ENCODE data around the gene STAT4.

The STAT4 gene

DNA sequence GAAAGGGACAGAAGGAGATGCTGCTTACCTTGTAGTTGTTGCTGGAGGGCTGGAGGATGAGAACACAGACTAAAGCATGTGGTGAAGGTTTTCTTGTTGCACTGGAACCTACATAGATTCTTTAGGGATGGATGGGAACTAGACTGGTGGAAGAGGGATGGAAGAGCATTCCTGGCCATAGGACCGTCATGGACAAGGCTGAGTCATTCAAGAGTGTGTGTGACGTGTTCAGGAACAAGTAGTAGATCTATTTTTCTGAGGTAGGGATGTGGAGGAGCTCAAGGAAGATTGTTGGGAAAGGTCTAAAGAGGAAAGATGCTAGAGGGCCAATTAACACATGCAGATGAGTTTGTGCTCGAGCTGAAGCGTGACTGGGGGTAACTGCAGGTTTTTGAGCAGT, 6.6 kb downstream of the STAT4 start:
- no peak for DNase-seq (ENCODE audit: low read depth)

DNA sequence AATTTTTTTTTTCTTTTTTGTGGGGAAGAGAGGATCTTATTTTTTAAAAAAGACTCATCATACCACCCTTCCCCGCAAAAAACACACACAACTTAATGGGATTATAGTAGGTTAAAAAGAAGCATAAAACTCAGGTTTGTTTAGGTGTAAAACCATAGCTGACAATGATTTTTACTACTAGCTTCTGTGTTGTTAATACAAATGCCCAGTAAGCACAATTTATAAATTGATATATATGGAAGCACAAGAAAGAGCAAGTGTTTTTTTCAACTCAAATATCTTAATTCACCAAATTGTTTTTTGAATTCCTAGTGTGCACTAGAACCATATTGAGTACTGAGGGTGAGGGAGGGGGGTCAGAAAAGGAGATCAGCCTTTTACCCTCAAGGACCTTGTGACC, 7.0 kb downstream of the STAT4 start:
- no peak for DNase-seq (ENCODE audit: low read depth)

GRCh38 chr2:191128911-191129304, 21.9 kb downstream of the STAT4 start:
- no peak for DNase-seq (ENCODE audit: low read depth)

DNA sequence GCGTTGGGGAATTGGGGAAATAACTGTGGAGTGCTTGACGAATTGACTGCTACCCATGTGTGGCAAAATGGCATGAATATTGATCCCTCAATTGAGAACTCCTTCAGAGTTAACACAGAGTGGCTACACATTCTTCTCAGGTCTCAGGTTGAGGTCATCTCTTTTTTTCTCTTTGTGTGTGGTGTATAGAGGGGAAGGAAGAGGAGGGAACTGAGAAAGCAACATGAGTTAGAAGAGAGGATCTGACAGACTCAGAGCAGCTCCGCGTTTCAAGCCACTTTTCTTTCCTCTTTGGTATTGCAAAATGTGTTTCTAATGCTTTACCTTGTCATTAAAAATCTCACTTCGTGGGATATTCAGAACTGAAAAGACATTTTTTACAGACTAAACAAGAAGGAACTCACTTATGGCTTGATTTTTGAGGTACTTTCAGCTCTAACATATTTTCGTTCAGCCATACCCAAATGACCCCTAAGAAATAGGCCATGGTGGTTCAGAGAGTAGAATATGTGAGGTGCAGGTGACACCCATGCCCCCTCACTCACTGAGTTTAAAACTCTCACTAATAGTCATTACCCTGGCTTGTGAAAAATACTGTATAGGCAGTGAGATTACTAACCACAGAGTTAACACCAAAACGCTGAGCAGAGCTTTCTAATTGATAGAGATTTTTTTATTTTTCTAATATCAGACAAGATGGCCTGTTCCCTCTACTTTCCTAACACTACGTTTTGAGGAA, 22.5 kb downstream of the STAT4 start:
- no peak for DNase-seq (ENCODE audit: low read depth)

DNA sequence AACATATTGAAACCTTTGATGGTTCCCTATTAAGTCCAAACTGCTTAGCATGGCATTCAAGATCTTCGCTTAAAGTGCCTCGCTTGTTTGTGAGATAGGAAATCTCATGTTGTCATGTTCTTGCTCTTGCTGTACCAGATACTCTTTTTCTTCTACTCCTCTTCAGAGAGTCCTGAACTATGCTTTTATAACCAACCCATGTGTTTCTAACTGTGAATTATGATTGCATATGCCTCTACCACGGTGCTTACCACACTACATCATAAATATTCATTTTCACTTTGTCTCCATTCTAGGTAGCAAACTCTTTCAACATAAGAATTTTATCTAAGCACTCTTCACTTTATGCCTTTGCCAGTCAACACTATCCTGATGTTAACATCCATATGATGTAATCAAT, 23.6 kb downstream of the STAT4 start:
- no peak for DNase-seq (ENCODE audit: low read depth)

GRCh38 chr2:191126386-191127085, 24.3 kb downstream of the STAT4 start:
- DNase-seq (ENCODE audit: low read depth): no peak

DNA sequence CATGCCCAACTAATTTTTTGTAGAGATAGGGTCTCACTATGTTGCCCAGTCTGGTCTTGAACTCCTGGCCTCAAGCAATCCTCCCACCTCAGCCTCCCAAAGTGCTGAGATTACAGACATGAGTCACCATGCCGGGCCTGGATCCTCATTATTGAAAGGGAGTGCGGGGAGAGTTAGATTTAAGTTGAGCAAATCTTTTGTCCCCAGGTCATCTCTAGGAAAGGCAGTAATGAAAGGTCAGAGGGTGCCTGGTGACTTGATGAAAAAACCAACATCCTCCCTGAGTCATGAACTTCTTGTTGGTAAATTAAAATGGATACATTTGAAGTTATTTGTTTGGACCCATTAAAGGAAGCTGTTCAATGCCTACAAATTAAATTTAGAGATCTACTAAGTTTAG, 25.1 kb downstream of the STAT4 start:
- no peak for DNase-seq (ENCODE audit: low read depth)

- DNase-seq (ENCODE audit: low read depth): no peak
Measured at GRCh38 chr2:191122638-191123294, 28.0 kb downstream of the STAT4 start.

DNA sequence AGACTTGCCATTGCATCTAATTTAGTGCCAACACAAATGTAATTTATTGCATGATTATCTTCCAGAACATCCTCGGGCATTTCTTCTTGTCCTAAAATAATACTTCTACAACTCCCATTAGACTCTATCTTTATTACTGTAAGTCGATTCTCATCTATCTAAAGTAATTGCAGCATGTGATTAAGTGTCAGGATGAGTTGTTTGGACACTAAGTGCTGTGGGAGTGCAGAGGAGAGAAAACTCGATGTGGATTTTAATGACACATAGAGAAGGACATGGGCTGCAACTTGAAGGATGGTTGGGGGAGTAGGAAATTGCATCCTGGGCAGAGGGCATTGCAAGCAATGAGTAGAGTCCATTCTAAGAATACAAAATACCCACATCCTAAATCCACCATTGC, 33.5 kb downstream of the STAT4 start:
- DNase-seq (ENCODE audit: low read depth): no peak

- DNase-seq (ENCODE audit: low read depth): no peak
Measured at GRCh38 chr2:191115804-191116203, 35.0 kb downstream of the STAT4 start.

DNA sequence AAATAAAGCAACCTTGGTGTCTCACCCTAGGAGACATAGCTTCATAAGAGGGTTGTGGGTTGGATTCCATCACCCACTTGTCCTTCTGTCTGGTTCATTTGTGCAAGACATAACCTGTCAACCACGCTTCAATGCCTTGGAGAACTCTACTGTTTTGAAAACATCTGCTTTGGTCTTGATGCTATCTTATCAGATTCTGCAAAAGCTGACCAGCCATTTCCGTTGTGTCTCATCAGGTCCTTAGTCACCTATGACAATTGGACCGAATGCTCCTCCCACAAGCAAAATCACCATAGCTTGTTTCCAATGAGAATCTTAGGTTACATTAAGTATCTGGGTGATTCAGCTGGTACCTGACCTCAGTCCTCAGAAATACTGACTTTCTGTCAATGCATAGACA, 35.4 kb downstream of the STAT4 start:
- DNase-seq (ENCODE audit: low read depth): peak; percentile 36

GRCh38 chr2:191114403-191114886, 36.3 kb downstream of the STAT4 start:
- no peak for DNase-seq (ENCODE audit: low read depth)

- no peak for DNase-seq (ENCODE audit: low read depth)
Measured at GRCh38 chr2:191113761-191114160, 37.0 kb downstream of the STAT4 start.

GRCh38 chr2:191112448-191112901, 38.3 kb downstream of the STAT4 start:
- no peak for DNase-seq (ENCODE audit: low read depth)

DNA sequence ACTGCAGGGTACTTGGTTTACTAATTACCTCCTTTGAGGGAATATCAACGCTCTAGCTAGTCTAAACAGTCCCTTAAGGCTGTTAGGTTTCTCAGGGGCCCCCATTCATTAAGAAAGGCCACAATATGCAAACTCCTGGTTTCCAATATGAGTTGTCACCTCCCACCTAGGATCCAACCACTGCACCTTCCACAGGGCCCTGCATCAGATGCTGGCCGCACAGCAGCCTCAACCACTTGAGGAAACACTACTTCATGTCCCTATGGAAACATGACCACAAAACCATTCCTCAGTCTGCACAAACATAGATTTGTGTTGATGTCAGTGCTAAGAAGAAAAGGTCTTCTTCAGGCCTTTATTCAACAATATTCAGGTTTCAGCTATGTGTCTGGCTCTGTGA, 40.9 kb downstream of the STAT4 start:
- DNase-seq (ENCODE audit: low read depth): no peak

DNA sequence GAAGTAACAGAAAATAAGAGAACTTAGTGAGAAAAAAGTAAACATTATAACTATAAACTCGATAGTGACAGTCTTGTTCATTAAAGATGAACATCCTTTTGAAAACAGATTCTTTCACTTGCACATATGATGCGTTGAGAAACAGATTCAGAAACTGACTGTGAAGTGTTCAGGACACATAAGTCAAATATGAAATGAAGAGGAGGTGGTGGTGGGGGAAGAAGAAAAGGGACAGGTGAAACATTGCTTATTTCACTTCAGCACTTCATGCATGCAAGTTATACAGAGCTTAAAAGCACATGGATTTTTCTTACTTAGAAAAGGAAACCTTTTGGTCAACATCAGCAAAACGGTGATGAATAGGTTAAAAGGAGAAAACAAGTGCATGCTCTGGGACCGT, 42.5 kb downstream of the STAT4 start:
- DNase-seq (ENCODE audit: low read depth): no peak

DNA sequence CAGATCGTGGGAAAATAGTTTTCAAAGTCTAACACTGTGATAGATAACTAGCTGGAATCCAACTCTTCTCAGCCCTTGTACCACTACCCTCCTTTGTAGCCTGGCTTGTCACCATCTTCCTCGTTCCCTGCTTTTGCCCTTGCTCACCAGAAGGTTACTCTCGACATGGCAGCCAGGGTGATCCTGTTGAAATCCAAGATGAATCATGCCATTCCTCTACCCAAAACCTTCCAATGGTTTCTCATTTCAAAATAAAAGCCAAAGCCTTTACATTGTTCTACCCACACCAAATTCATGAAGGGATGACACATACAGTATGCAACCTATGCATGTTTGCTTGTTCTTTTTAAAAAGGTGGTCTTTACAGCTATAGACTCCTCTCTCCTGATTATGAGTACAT, 45.7 kb downstream of the STAT4 start:
- DNase-seq (ENCODE audit: low read depth): no peak

DNA sequence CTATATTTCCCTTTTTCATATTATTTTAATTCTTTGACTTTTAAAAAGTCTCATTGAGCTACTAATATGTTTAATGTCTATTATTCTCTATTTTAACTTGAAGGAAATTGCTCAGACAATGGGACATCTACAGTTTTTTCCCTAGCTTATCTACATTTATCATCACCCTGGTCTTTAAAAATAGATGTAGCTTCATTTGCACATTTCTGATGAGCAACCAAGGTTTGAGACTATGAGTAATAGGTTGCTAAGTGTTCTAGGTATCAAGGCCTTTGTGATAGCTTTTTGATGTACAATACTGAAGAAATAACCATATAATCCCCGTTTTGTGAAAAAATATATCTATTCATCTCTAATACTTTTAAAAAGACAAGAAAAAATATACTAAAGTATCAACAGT, 47.0 kb downstream of the STAT4 start:
- DNase-seq (ENCODE audit: low read depth): no peak

DNA sequence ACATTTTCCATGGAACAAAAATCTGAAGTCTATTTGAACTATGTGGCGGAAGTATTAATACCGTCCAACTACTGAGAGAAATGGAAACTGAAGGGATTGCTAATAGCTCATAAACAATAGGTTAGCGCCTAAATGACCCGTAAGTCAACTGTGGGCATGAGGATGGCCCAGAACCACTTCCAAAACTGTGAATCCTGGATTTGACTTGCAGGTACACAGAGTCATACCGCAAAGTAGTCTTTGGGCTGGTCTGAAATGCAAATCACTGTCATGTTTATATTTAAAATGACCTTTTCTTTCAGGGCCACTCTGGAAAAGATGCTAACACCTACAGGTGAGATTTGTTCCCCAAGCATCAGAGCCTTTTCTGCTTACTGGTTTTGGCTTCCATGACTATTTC, 50.6 kb downstream of the STAT4 start:
- no peak for DNase-seq (ENCODE audit: low read depth)

- no peak for DNase-seq (ENCODE audit: low read depth)
Measured at GRCh38 chr2:191087311-191087710, 63.5 kb downstream of the STAT4 start.

GRCh38 chr2:191086706-191087105, 64.1 kb downstream of the STAT4 start:
- no peak for DNase-seq (ENCODE audit: low read depth)

DNA sequence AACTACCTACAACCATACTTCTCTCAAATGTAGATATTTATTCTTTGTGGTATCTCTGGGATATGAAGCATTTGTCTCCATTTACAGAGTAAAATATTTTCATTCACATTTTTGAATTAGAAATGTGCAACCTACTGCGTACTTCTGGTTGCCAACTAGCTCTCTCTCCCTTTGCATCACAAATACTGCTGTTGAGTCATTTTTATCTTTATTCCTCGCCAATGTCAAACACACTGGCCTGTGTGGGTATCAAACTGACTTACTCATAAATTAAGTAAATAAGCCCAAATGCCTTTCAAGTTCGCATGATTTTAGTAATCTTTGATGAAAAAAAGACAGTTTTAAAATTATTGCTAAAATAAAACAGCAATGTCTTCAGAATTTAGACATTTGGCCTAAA, 67.3 kb downstream of the STAT4 start:
- DNase-seq (ENCODE audit: low read depth): no peak

DNA sequence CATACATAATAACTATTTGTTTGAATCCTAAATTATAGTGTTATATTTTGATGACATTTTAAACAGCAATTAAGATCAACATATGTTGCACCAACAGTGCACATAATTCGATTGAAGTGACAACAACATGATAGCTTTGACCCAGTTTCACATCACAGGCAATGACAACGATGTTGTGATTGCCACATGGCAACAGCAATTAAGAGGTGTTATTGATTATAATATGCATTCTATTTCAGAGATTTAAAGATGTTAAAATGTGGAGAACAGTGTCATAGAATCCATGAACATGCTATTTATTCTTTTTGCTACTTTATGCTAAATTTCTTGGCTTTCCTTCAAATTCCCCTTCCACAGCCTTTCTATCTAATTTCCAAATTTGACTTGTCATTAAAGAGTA, 68.5 kb downstream of the STAT4 start:
- DNase-seq (ENCODE audit: low read depth): no peak
